Measurements from ENCODE around the gene SEPTIN10.

- TF ChIP-seq ZNF70 (CRISPR knock-in tag; IDR thresholded peaks at IDR 0.05), result no peak
- no peak for TF ChIP-seq ARNTL (CRISPR knock-in tag; IDR thresholded peaks at IDR 0.05; ENCODE audit: borderline replicate concordance, low read depth)
- TF ChIP-seq PATZ1 (CRISPR knock-in tag; IDR thresholded peaks at IDR 0.05; ENCODE audit: borderline replicate concordance), result no peak
- no peak for TF ChIP-seq RARB (CRISPR knock-in tag; IDR thresholded peaks at IDR 0.05)
- TF ChIP-seq ZFP3 (CRISPR knock-in tag; IDR thresholded peaks at IDR 0.05), result no peak
Observed at GRCh38 chr2:109619032-109619615, 5.4 kb upstream of the SEPTIN10 start.
